GM20000 (cell line): Measurements from ENCODE around the gene SLC10A4.
"Not testable (repeated sequence)": the region's sequence is repeated elsewhere in the genome, so short reads cannot be mapped to it uniquely, and the experiment has no call there.

Source experiments
- DNase-seq: peaks from one replicate; pipeline ENCODE4 v3.0.0; 2012; ENCODE audit warnings: low spot score
- TF ChIP-seq, protein P1 (sequence below): IDR thresholded peaks from 2 replicates; pipeline ENCODE4 v1.5.1; 2012; ENCODE audit warnings: mild to moderate bottlenecking, control low read depth; ENCODE audit errors: extremely low read depth, missing control alignments

The SLC10A4 gene, protein sequence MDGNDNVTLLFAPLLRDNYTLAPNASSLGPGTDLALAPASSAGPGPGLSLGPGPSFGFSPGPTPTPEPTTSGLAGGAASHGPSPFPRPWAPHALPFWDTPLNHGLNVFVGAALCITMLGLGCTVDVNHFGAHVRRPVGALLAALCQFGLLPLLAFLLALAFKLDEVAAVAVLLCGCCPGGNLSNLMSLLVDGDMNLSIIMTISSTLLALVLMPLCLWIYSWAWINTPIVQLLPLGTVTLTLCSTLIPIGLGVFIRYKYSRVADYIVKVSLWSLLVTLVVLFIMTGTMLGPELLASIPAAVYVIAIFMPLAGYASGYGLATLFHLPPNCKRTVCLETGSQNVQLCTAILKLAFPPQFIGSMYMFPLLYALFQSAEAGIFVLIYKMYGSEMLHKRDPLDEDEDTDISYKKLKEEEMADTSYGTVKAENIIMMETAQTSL

GRCh38 chr4:48483006-48483776 is at the start of gene SLC10A4:
Gene SLC10A4, plus strand, starts transcription at chr4:48483343. Its CDS starts 219 bp downstream, at chr4:48483562.
- TF ChIP-seq, protein P1, sequence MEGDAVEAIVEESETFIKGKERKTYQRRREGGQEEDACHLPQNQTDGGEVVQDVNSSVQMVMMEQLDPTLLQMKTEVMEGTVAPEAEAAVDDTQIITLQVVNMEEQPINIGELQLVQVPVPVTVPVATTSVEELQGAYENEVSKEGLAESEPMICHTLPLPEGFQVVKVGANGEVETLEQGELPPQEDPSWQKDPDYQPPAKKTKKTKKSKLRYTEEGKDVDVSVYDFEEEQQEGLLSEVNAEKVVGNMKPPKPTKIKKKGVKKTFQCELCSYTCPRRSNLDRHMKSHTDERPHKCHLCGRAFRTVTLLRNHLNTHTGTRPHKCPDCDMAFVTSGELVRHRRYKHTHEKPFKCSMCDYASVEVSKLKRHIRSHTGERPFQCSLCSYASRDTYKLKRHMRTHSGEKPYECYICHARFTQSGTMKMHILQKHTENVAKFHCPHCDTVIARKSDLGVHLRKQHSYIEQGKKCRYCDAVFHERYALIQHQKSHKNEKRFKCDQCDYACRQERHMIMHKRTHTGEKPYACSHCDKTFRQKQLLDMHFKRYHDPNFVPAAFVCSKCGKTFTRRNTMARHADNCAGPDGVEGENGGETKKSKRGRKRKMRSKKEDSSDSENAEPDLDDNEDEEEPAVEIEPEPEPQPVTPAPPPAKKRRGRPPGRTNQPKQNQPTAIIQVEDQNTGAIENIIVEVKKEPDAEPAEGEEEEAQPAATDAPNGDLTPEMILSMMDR, result no peak
- peak; percentile 74 for DNase-seq

- TF ChIP-seq, protein P1, result no peak
Observed at GRCh38 chr4:48436318-48436717, 46.8 kb upstream of the SLC10A4 start.

DNA sequence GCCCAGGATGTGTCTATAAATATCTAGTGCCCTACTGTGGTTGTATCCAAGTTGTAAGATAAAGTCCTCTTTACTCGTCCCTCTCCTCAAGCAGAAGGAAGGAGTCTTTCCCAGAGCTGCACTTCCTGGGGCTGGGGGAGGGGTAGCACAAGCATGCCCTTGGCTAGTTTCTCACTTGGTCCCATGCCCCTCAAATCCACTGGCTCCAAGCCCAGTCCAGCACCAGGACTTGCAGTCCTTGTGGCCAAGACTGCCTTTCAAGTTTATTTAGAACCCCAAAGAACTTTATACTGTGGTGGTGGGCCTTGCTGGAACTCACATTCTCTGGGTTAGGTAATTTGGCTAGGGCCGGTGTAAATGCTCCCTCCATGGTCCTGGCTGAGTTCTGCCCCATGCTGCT is 43.2 kb upstream of the SLC10A4 start:
- DNase-seq, result no peak
- TF ChIP-seq, protein P1, result no peak

More at GRCh38 chr4:48436318-48436717, 46.8 kb upstream of the SLC10A4 start:
- no peak for DNase-seq

- not testable (repeated sequence) for DNase-seq
Observed at GRCh38 chr4:48440914-48441313, 42.2 kb upstream of the SLC10A4 start.

DNA sequence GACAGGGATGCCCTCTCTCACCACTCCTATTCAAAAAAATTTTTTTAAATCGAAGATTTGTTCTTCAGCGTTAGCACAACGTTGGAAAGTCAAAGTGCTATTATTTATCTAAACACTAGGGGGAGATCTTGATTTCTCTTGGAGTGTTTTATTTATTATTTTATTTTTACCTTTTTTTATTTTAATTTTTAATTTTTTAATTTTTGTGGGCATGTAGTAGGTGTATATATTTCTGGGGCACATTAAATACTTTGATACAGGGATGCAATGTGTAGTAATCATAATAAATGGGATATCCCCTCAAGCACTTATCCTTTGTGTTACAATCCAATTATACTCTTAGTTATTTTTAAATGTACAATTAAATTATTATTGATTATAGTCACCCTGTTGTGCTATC is 37.4 kb upstream of the SLC10A4 start:
- no peak for DNase-seq
- TF ChIP-seq, protein P1, result peak; percentile 13

- no peak for DNase-seq
- TF ChIP-seq, protein P1, result no peak
Observed at GRCh38 chr4:48446642-48447041, 36.5 kb upstream of the SLC10A4 start.

DNA sequence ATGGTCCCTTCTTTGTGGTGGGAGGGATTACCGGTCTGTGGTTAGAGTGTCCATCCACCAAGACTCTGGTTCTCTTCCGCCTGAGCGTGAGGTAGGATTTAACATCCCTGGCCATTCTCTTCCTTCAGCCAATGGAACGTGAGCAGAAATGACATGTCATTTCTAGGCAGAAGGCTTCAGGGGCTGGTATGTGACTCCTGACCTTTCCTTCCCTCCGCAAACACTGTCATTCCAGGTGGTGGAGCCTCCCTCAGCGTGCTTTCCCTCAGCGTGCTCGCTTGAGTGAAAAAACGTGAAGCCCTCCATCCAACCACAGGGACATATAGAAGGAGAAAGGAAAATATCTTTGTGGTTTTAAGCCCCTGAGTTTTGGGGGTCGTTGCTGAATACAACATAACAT is 34.0 kb upstream of the SLC10A4 start:
- TF ChIP-seq, protein P1, result no peak

More for the DNA sequence above, 34.0 kb upstream of the SLC10A4 start:
- DNase-seq, result no peak
